Brain microvascular endothelial cell (primary cell): Measurements from ENCODE around the gene PTPRN2.

Experiments used
- DNase-seq: peaks from one replicate; pipeline ENCODE4 v3.0.0-alpha.2; 2020
- H3K27ac ChIP-seq: fragments of 250-450 bp; sonication (Bioruptor Pico); 2 replicates; pipeline ENCODE4 v1.5.1; 2020; ENCODE audit warnings: mild to moderate bottlenecking, moderate library complexity
- H3K27me3 ChIP-seq: fragments of 250-450 bp; sonication (Bioruptor Pico); replicated peaks from 2 replicates; pipeline ENCODE4 v1.5.1; 2020; ENCODE audit warnings: mild to moderate bottlenecking
- H3K36me3 ChIP-seq: fragments of 250-450 bp; sonication (Bioruptor Pico); replicated peaks from 2 replicates; pipeline ENCODE4 v1.5.1; 2020; ENCODE audit warnings: mild to moderate bottlenecking
- H3K4me3 ChIP-seq: 2 replicates; pipeline ENCODE4 v1.5.1; 2011; ENCODE audit warnings: low read depth, mild to moderate bottlenecking, control low read depth, low read length, moderate library complexity
- CTCF ChIP-seq: IDR thresholded peaks from 2 replicates; pipeline ENCODE4 v1.5.1; 2011; ENCODE audit warnings: low read depth, mild to moderate bottlenecking, moderate library complexity, low read length, control low read depth, inconsistent platforms; ENCODE audit errors: missing control alignments
- in situ Hi-C: cut with HindIII; loops from 2 replicates; pipeline ENCODE4 v1.10.0; 2017; ENCODE audit warnings: low sequenced_read_pairs, low pct_ligation_motif_present

PTPRN2 gene

DNA sequence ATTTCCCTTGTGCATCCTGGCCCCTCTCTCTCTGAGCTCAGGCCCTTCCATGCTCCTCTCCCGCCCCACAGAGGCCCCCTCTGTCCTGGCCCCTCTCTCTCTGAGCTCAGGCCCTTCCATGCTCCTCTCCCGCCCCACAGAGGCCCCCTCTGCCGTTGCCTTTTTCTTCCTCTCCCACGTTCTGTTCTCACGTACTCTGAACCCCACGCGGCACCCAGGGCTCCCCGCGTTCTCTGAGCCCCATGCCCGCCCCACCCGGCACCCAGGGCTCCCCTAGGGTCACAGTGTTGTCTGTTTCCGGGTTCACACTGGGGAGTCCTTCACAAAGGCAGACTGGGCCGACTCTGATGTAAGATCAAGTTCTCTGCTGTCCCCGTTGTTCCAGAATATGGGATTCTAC is 914.0 kb downstream of the PTPRN2 start:
- no peak for TF ChIP-seq CTCF
- Histone ChIP-seq H3K4me3 (no peak overlapping the region), H3K27me3 (no peaks in the 10 kb centered on the region), H3K36me3 (no peaks in the 10 kb centered on the region), H3K27ac (no peak overlapping the region)
- in situ Hi-C loops, result no loop called here
- no peak for DNase-seq

- no peak for TF ChIP-seq CTCF
- H3K36me3 ChIP-seq, result no peaks in the 10 kb centered on the region
- H3K4me3 ChIP-seq, result no peak overlapping the region
- no peaks in the 10 kb centered on the region for H3K27me3 ChIP-seq
- H3K27ac ChIP-seq, result no peak overlapping the region
- in situ Hi-C loops, result no loop called here
- DNase-seq, result no peak
Measured at GRCh38 chr7:157671358-157672255, 916.0 kb downstream of the PTPRN2 start.

DNA sequence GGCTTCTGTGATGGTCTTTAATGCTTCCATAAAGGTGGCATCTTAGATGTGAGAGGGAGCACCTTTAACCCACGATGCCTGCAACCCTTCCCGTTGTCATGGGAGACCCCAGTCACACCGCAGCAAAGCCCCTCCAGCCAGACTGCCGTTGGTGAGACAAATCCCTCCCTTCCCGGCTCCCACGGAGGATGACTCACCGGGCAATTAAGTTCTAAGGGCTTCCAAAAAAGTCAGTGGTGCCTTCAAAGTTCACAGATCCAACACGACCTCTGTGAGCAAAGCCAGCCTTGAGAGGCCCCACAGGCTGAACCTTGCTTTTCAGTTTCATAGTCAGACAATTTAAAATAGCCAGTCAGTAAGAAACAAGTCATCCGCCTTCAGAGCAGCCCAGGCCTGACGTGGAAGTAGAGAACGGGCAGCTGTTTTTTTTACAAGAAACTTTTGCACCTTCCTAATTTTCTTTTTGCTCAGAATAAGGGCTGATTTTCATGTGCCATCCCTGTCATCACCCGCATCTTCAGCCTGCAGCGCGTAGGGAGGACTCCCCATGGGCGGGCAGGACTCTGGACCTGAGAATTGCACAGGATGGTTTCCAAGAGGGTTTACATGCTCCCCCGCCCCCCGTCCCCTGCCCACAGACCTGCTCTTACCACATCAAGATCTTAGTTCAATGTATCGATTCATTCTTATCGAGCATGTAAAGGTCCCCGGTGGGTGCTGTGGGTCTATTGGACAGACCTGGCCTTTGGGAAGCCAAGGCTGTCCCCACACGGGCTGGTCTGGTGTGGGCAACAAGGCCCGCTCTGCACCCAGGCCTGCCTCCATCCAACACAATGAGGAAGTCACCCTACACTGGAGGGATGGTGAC is 916.9 kb downstream of the PTPRN2 start:
- no peak overlapping the region for H3K4me3 ChIP-seq
- no peak overlapping the region for H3K27ac ChIP-seq
- TF ChIP-seq CTCF, result no peak
- no peak for DNase-seq
- in situ Hi-C loops, result no loop called here
- H3K36me3 ChIP-seq, result no peaks in the 10 kb centered on the region
- H3K27me3 ChIP-seq, result no peaks in the 10 kb centered on the region

DNA sequence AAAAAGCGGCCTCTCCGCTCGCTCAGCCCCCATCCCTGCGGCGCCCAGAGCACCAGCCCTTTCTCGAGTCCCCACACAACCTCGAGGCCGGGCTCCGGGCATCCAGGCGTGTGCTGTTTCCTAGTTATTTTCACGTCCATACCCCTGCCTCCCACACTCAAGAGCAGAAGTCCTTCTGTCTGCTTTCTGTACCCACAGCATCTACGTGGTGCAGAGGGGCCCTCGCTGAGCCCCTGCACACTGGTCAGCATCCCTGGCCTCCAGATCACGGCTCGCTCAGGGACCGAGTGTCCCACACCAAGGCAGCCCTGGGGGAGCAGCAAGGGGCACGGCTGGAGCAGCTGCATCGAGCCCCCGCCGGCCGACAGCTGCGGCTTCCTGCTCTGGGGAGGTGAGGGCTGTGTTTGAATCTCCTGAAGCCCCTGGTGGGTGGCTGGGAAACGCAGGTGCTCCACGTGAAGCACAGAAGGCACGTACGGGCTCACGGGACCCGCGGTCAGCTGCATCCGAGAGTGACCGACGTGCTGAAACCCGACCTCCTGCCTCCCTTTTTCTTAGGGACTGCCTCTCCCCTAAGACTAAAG is 917.8 kb downstream of the PTPRN2 start:
- no peak for TF ChIP-seq CTCF
- H3K27me3 ChIP-seq, result no peaks in the 10 kb centered on the region
- in situ Hi-C loops, result no loop called here
- H3K4me3 ChIP-seq, result no peak overlapping the region
- DNase-seq, result no peak
- no peak overlapping the region for H3K27ac ChIP-seq
- H3K36me3 ChIP-seq, result no peaks in the 10 kb centered on the region

DNA sequence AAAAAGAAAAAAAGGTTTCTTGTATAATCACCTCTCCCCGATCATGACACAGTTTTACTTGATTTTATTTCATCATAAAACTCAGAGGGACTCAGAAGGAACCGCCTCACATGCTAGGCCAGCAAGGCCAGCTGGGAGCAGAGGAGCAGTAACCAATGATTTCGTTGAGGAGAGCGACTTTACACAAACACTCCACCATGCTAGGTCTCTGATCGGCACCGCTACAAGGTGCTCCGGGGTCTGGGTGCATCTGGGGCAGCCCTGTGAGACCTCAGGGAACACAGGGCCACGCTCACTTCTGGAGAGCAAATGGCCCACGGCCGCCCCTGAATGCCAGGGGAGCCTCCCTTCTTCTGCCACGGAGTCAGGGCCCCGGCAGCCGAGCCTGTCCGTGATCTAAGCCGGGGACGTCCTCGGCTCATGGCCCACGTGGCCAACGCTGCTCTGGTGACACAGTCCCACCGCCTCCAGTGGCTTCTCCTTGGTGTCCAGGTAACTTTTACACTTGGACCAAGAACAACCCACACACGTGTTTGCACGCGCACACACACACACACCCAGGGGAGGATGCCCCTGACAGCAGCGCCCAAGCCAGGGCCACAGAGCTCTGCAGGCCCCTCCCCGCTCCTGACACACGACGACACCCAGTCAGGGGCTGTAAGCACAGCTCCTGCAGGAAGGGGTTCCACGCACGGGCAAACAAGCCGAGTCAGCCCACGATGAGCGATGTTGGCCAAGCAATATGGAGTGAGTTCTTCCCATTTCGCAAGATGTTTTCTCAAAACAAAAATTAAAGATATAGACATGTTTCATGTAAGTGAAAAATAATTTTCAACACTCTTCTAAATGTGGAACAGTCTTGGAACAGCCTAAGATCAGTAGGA is 918.5 kb downstream of the PTPRN2 start:
- Histone ChIP-seq H3K27me3 (no peaks in the 10 kb centered on the region), H3K36me3 (no peaks in the 10 kb centered on the region), H3K27ac (no peak overlapping the region), H3K4me3 (no peak overlapping the region)
- in situ Hi-C loops, result no loop called here
- TF ChIP-seq CTCF, result no peak
- no peak for DNase-seq
